H1 (cell line): ENCODE measurements around the gene NAGLU. TPM values are rescaled to one million over a fixed set of nuclear protein-coding genes. Genes with fewer than 3 reads are reported as not detected.

Source experiments
- CTCF ChIA-PET: fragments of 300-600 bp; sonication (Branson Sonifier 250); formaldehyde crosslinking; loops from one replicate; lab custom pipeline; 2021; ENCODE audit not compliant: partially characterized antibody; lab: Charles Lee
- POLR2A ChIA-PET: fragments of 300-600 bp; sonication (Branson Sonifier 250); formaldehyde crosslinking; loops from one replicate; lab custom pipeline; 2021; ENCODE audit warnings: inconsistent platforms; ENCODE audit not compliant: partially characterized antibody; lab: Charles Lee
- DNase-seq, 2 experiments: peaks; one replicate each; pipeline versions ENCODE4 v3.0.0 to v3.0.0-alpha.2; 2010 to 2022; ENCODE audit warnings: low spot score in 2 of 2, low read depth in 1 of 2, mixed read lengths in 1 of 2
- FAIRE-seq: peaks from 2 replicates; lab custom pipeline; 2011; peaks lifted over from hg19 to GRCh38; lab: Jason Lieb, UNC
- H2AFZ ChIP-seq: 2 replicates; pipeline ENCODE4 v1.8.1; 2012; ENCODE audit warnings: low read length, inconsistent platforms
- H2AK5ac ChIP-seq: 2 replicates; pipeline ENCODE4 v1.6.1; 2013; ENCODE audit warnings: low read depth, low read length
- H2BK120ac ChIP-seq: replicated peaks from 2 replicates; pipeline ENCODE3; 2013; ENCODE audit warnings: low read depth, low read length, inconsistent platforms
- H2BK12ac ChIP-seq: 2 replicates; pipeline ENCODE4 v1.6.1; 2013; ENCODE audit warnings: low read depth, low read length
- H2BK15ac ChIP-seq: 2 replicates; pipeline ENCODE4 v1.6.1; 2013; ENCODE audit warnings: low read length
- H2BK20ac ChIP-seq: 2 replicates; pipeline ENCODE4 v1.6.1; 2013; ENCODE audit warnings: low read length
- H2BK5ac ChIP-seq: 2 replicates; pipeline ENCODE4 v1.6.1; 2013; ENCODE audit warnings: low read depth, low read length
- H3K14ac ChIP-seq: 2 replicates; pipeline ENCODE4 v1.6.1; 2013; ENCODE audit warnings: inconsistent platforms; ENCODE audit not compliant: insufficient read length
- H3K18ac ChIP-seq: 2 replicates; pipeline ENCODE4 v1.6.1; 2013; ENCODE audit warnings: low read length; ENCODE audit errors: extremely low read depth
- H3K23ac ChIP-seq: 2 replicates; pipeline ENCODE4 v1.6.1; 2013; ENCODE audit warnings: inconsistent platforms; ENCODE audit not compliant: insufficient read length
- H3K23me2 ChIP-seq: 2 replicates; pipeline ENCODE4 v1.6.1; 2013; ENCODE audit warnings: low read depth, low read length
- H3K27ac ChIP-seq: 2 replicates; pipeline ENCODE4 v1.6.1; 2011; ENCODE audit warnings: low read depth, low read length, inconsistent platforms
- H3K27me3 ChIP-seq, 4 experiments: replicated peaks in 1 of 4; 1 replicate in 1 of 4; 2 replicates in 3 of 4; pipeline versions ENCODE4 v1.6.1 to v1.8.1; 2011 to 2013; ENCODE audit warnings: low read length in 3 of 4, mild to moderate bottlenecking in 3 of 4, inconsistent platforms in 2 of 4, mixed read lengths in 2 of 4, moderate library complexity in 1 of 4; ENCODE audit not compliant: control insufficient read depth in 3 of 4, insufficient read depth in 3 of 4; ENCODE audit errors: extremely low read depth in 1 of 4
- H3K36me3 ChIP-seq, 4 experiments: 2 replicates each; pipeline versions ENCODE4 v1.6.1 to v1.8.1; 2011 to 2013; ENCODE audit warnings: mild to moderate bottlenecking in 4 of 4, low read length in 3 of 4, moderate library complexity in 2 of 4, control low read depth in 1 of 4, inconsistent platforms in 1 of 4; ENCODE audit not compliant: insufficient read depth in 4 of 4, control insufficient read depth in 2 of 4
- H3K4ac ChIP-seq: replicated peaks from 2 replicates; pipeline ENCODE3; 2013; ENCODE audit warnings: low read length, low read depth, mixed read lengths, inconsistent platforms; ENCODE audit not compliant: insufficient read length
- H3K4me1 ChIP-seq, 4 experiments: replicated peaks in 1 of 4; 1 replicate in 1 of 4; 2 replicates in 3 of 4; pipeline versions ENCODE4 v1.6.1 to v1.8.1; 2011 to 2013; ENCODE audit warnings: low read length in 3 of 4, inconsistent platforms in 2 of 4, mixed read lengths in 1 of 4; ENCODE audit not compliant: insufficient read depth in 4 of 4, control insufficient read depth in 3 of 4
- H3K4me2 ChIP-seq, 2 experiments: 2 replicates each; pipeline versions ENCODE4 v1.6.1 to v1.8.1; 2011 to 2013; ENCODE audit warnings: low read depth in 2 of 2, low read length in 2 of 2, control low read depth in 1 of 2, inconsistent platforms in 1 of 2, mild to moderate bottlenecking in 1 of 2; ENCODE audit not compliant: insufficient read depth in 1 of 2
- H3K4me3 ChIP-seq, 4 experiments: fragments of 200-600, 300-600 bp in 1 of 4; sonication (generic), shearing (Covaris generic), sonication (Bioruptor Twin) in 1 of 4; 2 replicates each; pipeline versions ENCODE4 v1.5.1 to v1.8.1; 2011 to 2016; ENCODE audit warnings: low read length in 4 of 4, low read depth in 3 of 4, control low read depth in 2 of 4, inconsistent platforms in 2 of 4, mild to moderate bottlenecking in 2 of 4, mixed read lengths in 1 of 4, moderate library complexity in 1 of 4; ENCODE audit not compliant: insufficient read depth in 2 of 4; ENCODE audit errors: extremely low read depth in 1 of 4
- H3K56ac ChIP-seq: replicated peaks from 2 replicates; pipeline ENCODE3; 2013; ENCODE audit warnings: low read depth, mild to moderate bottlenecking, mixed read lengths, low read length, inconsistent platforms; ENCODE audit not compliant: insufficient read length
- H3K79me1 ChIP-seq: 2 replicates; pipeline ENCODE4 v1.6.1; 2013; ENCODE audit warnings: low read depth, low read length, control low read depth
- H3K79me2 ChIP-seq, 2 experiments: 2 replicates each; pipeline versions ENCODE4 v1.6.1 to v1.8.1; 2012 to 2013; ENCODE audit warnings: low read length in 2 of 2, mild to moderate bottlenecking in 2 of 2, inconsistent platforms in 1 of 2; ENCODE audit not compliant: insufficient read depth in 2 of 2, control insufficient read depth in 1 of 2
- H3K9ac ChIP-seq, 4 experiments: replicated peaks in 1 of 4; 1 replicate in 1 of 4; 2 replicates in 3 of 4; pipeline versions ENCODE4 v1.6.1 to v1.8.1; 2011 to 2013; ENCODE audit warnings: low read depth in 3 of 4, low read length in 3 of 4, control low read depth in 2 of 4, mild to moderate bottlenecking in 2 of 4, moderate library complexity in 2 of 4, inconsistent platforms in 1 of 4; ENCODE audit errors: extremely low read depth in 1 of 4
- H3K9me3 ChIP-seq, 2 experiments: 2 replicates each; pipeline versions ENCODE4 v1.6.1 to v1.8.1; 2012 to 2013; ENCODE audit warnings: mild to moderate bottlenecking in 2 of 2, moderate library complexity in 2 of 2, control low read depth in 1 of 2, inconsistent platforms in 1 of 2, low read depth in 1 of 2, low read length in 1 of 2, mixed read lengths in 1 of 2; ENCODE audit not compliant: insufficient read depth in 2 of 2
- H4K20me1 ChIP-seq, 2 experiments: replicated peaks in 1 of 2; 2 replicates each; pipeline versions ENCODE3 to v1.8.1; 2011 to 2013; ENCODE audit warnings: inconsistent platforms in 2 of 2, low read length in 2 of 2, mild to moderate bottlenecking in 1 of 2; ENCODE audit not compliant: insufficient read depth in 2 of 2, control insufficient read depth in 1 of 2
- H4K5ac ChIP-seq: 2 replicates; pipeline ENCODE4 v1.6.1; 2013; ENCODE audit warnings: low read length, low read depth, mixed read lengths, inconsistent platforms; ENCODE audit not compliant: insufficient read length
- H4K8ac ChIP-seq: 2 replicates; pipeline ENCODE4 v1.8.0; 2013; ENCODE audit warnings: mild to moderate bottlenecking, moderate library complexity, low read length, inconsistent platforms; ENCODE audit not compliant: insufficient read depth; ENCODE audit errors: extremely low read depth
- H4K91ac ChIP-seq: replicated peaks from 2 replicates; pipeline ENCODE3; 2013; ENCODE audit warnings: low read length, mixed read lengths, inconsistent platforms; ENCODE audit not compliant: insufficient read length
- JUND ChIP-seq: IDR thresholded peaks from 2 replicates; pipeline ENCODE4 v1.6.1; 2011; ENCODE audit warnings: mild to moderate bottlenecking, improper control_type of control experiment, low read length
- RXRA ChIP-seq: IDR thresholded peaks from 2 replicates; pipeline ENCODE4 v1.6.1; 2011; ENCODE audit warnings: low read depth, mild to moderate bottlenecking, low read length, moderate library complexity; ENCODE audit not compliant: insufficient read depth
- SIRT6 ChIP-seq: IDR thresholded peaks from one replicate; pipeline ENCODE4 v1.7.1; 2012; ENCODE audit warnings: low read length, inconsistent platforms
- SUZ12 ChIP-seq: fragments of 200-600 bp; sonication (generic); IDR thresholded peaks from 2 replicates; pipeline ENCODE4 v1.6.1; 2012; ENCODE audit warnings: mild to moderate bottlenecking, inconsistent platforms, low read length, moderate library complexity, mixed read lengths
- WGBS, 2 experiments: shearing (Covaris generic) in 1 of 2; methylation state at CpG; one replicate each; pipeline versions ENCODE4 v1.1.6 to v1.1.7; 2013 to 2015; ENCODE audit warnings: low lambda C conversion rate in 2 of 2, mixed read lengths in 2 of 2, inconsistent platforms in 1 of 2, low coverage in 1 of 2, missing lambda C conversion rate in 1 of 2; ENCODE audit not compliant: insufficient replicate concordance in 2 of 2, insufficient coverage in 1 of 2, insufficient read length in 1 of 2; ENCODE audit errors: extremely low coverage in 1 of 2, missing lambda C conversion rate in 1 of 2; 5-methylcytosine and 5-hydroxymethylcytosine counted together
- polyA plus RNA-seq, 7 experiments: library from polyadenylated mRNA; depleted of rRNA in 3 of 7; stranded (reverse) in 5 of 7; unstranded in 2 of 7; fragments of >200 nt in 5 of 7; fragments of 200-250 nt in 2 of 7; gene quantifications; 1 replicate in 5 of 7; 2 replicates in 1 of 7; 4 replicates in 1 of 7; pipeline versions ENCODE4 v1.2.1 to v1.2.3, GENCODE V29; 2011 to 2013; ENCODE audit warnings: missing spikeins in 2 of 7, mixed read lengths in 2 of 7
- total RNA-seq: library from RNA; stranded (reverse); fragmentation: NEBNext Ultra II Directional; extraction: Animal tissue kit (Norgen Biotek cat#: 25700); gene quantifications from 2 replicates; pipeline ENCODE4 v1.2.1, GENCODE V29; 2021

NAGLU gene
- total and polyA plus RNA-seq, 2 of the 8 experiments (the other 6 are each of a cell fraction or from before 2014, with no cell fraction given): 21.3 to 21.6 TPM

- ChIA-PET CTCF (interaction anchor here (5.1 kb wide), 1 partner anchor 10 kb away, joined by 28 read pairs; no protein-coding TSS in a partner anchor), POLR2A (interaction anchor here (0.6 to 4.3 kb wide), 4 partner anchors 9 to 157 kb away, joined by 3 to 43 read pairs (median 4); no protein-coding TSS in a partner anchor)
- no peak overlapping the region for H2BK15ac ChIP-seq
- H4K20me1 ChIP-seq: peaks cover 1 to 2% of the 10 kb centered on the region in 2 experiments
- H3K4me3 ChIP-seq: no peak overlapping the region
- no peak overlapping the region for H2BK12ac ChIP-seq
- TF ChIP-seq RXRA (no peak), SIRT6 (no peak), SUZ12 (no peak), JUND (no peak)
- H2BK120ac ChIP-seq: no peak overlapping the region
- no peak overlapping the region for H4K91ac ChIP-seq
- H3K4me2 ChIP-seq: no peak overlapping the region
- H3K18ac ChIP-seq: no peak overlapping the region
- H4K8ac ChIP-seq: no peak overlapping the region
- FAIRE-seq: no peak
- no peak overlapping the region for H3K27ac ChIP-seq
- peaks cover 0 to 11% (median 6%) of the 10 kb centered on the region in 4 experiments; a peak in 4 of 8 replicates for H3K36me3 ChIP-seq
- no peaks in the 10 kb centered on the region; the same call in 1 of the 2 replicates for H3K79me1 ChIP-seq
- WGBS, 2 experiments: 95% methylated on average over 14 of the region's 14 CpGs; no CpG with 5 or more reads in 1 of the 2 experiments
- H2AK5ac ChIP-seq: no peak overlapping the region
- H3K79me2 ChIP-seq: no peaks in the 10 kb centered on the region
- H2AFZ ChIP-seq: no peak overlapping the region
- no peak overlapping the region for H3K56ac ChIP-seq
- H3K14ac ChIP-seq: no peak overlapping the region
- H3K23ac ChIP-seq: no peak overlapping the region
- no peak overlapping the region for H2BK5ac ChIP-seq
- no peak for DNase-seq
- no peak overlapping the region for H3K4ac ChIP-seq
- no peak overlapping the region for H2BK20ac ChIP-seq
- no peak overlapping the region for H4K5ac ChIP-seq
- peaks cover 9% of the 10 kb centered on the region for H3K23me2 ChIP-seq
- H3K4me1 ChIP-seq: peaks cover 0 to 15% (median 13%) of the 10 kb centered on the region in 4 experiments; a peak in 6 of 7 replicates
- H3K9ac ChIP-seq: no peak overlapping the region
- H3K9me3 ChIP-seq: no peaks in the 10 kb centered on the region
- H3K27me3 ChIP-seq: no peaks in the 10 kb centered on the region
These were observed 2.4 kb downstream of the NAGLU start for GRCh38 chr17:42538482-42538881.
